ENCODE results near the gene SNCA.

Gene SNCA

DNA sequence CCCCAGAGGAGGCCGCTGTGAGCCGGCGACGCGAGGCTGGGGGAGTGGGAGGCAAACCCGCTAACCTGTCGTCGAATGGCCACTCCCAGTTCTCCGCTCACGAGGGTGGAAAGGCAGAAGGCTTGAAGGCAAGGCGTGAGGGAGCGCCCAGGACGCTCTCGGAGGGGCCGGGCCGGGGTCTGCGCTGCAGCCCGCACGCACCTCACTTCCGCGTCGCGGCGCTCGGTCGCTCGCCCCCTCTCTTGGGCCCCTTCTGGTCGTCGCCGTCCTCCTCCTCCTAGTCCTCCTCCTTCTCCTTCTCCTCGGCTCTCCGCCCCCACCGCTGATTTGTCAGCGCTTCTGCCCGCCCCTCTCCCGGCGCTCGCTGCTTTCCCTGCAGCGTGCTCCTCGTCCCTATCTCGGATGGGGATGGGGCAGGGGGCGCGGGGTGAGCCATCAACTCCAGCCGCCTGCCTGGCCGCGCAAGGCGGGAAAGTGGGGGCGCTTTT lies at the start of gene SNCA:
TSS of gene SNCA (minus strand) at position 265 of the 488 bp plus-strand sequence. CDS start 1,494 bp downstream, outside the sequence.
- peak; percentile 64 to 66 for ATAC-seq

- no peak for ATAC-seq
Observed at GRCh38 chr4:89879215-89879614, 42.3 kb upstream of the SNCA start.

DNA sequence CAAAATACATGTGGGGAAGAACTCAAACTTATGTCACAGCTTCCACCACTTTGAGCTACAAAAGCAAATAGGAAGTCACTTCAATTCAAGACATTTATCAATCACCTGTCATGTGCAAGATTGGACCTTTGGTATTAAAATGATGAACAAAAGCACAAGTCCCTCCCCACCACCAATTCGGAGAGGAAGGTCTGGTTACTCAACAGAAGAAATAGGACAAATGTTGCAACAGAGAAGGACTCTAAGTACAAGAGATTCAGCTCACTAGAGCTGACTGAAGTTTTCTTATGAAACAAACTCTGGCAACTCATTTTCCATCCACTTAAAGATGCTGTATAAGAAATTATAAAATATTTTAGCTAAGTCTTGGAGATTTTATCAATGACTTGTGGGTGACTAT lies 41.6 kb upstream of the SNCA start:
- ATAC-seq, result no peak

GRCh38 chr4:89876548-89876947 lies 39.6 kb upstream of the SNCA start:
- no peak for ATAC-seq

DNA sequence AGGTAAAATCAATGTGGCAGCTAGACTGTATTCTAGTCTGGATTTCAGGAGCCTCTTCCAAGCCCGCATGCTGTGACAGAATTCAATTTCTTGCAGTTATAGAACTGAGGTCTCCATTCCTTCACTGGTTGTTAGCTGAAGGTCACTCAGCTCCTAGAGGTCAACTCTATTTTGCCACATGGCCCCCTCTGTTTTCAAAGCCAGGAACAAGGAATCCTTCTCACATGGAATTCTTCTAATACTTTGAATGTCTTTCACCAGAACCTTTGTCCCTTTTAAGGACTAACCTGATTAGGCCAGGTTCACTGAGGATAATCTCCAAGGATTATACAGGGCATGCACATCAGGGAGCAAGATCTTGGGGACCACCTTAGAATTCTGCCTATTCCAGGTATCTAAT lies 34.2 kb upstream of the SNCA start:
- no peak for ATAC-seq

- ATAC-seq, result no peak
Observed at GRCh38 chr4:89868999-89869589, 32.1 kb upstream of the SNCA start.

GRCh38 chr4:89868276-89868675 lies 31.3 kb upstream of the SNCA start:
- no peak for ATAC-seq

- no peak for ATAC-seq
Observed at GRCh38 chr4:89863533-89863932, 26.6 kb upstream of the SNCA start.

DNA sequence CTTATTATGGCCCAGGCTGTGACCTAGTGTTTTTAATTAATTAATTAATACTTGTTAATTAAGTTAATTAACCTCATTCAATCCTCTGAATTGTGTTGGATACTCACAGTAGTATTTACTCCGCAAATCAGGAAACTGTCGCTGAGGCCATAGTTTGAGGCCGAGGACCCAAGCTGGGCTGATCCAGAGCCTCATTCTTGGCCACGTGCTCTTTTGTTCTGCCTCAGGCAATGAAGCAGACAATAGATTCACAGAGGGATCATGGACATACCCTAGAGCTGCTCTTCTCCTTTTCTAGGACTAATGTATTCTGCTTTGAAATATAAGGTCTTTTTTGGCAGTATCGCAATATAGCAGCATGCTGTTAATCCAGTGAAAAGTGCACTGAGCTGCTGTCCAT lies 24.0 kb upstream of the SNCA start:
- no peak for ATAC-seq

DNA sequence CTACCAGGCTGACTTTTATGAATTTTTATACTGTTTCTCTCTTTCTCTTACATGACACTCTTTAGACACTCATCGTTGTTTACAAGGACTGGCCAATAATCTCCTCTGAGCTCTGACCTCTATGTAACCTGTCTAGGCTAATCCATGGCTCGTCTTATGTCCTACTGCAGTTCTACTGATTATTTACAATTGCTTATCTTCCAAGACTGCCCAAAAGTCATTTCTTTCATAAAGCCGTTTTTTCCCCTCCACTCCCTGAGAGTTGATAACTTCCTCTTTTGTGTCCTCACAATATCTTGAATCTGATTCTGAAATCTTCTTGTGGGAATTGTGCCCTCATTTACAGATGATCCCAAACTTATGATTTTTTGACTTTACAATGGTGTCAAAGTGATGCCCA lies 18.3 kb upstream of the SNCA start:
- ATAC-seq, result no peak

DNA sequence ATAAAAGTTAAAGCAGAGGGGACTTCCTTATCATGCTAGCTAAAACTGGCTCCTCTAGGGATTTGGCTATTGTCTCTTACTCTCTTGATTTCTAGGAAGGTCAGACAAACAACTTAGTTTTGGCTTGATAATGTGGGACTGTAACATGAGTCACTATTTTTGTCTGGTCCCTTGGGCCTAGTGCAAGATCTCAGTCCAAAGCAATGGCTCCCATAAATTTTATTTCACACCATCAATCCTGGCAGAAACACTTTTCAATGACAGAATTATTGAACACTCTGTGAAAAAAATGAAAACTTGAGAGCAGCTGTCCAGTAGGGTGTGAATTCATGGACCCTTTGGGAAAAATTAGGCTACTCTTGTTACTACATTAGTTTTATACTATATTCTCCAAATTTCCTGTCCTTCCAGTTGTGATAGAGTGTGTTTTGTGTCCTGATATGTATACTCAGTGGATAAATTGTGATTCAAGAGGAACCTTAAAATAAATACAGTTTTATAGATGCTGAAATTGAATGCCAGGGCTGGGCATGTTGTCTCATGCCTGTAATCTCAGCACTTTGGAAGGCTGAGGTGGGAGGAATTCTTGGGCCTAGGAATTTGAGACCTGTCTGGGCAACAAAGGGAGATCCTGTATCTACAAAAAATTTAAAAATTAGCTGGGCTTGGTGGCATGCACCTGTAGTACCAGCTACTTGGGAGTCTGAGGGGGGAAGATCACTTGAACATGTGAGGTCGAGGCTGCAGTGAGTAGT lies 10.8 kb upstream of the SNCA start:
- no peak for ATAC-seq

GRCh38 chr4:89839558-89839957 lies 2.6 kb upstream of the SNCA start:
- no peak for ATAC-seq

- no peak for ATAC-seq
Observed at GRCh38 chr4:89837993-89838390, 1.0 kb upstream of the SNCA start.

- peak; percentile 22 to 36 for ATAC-seq
Observed at GRCh38 chr4:89837385-89837992, 528 bp upstream of the SNCA start.

DNA sequence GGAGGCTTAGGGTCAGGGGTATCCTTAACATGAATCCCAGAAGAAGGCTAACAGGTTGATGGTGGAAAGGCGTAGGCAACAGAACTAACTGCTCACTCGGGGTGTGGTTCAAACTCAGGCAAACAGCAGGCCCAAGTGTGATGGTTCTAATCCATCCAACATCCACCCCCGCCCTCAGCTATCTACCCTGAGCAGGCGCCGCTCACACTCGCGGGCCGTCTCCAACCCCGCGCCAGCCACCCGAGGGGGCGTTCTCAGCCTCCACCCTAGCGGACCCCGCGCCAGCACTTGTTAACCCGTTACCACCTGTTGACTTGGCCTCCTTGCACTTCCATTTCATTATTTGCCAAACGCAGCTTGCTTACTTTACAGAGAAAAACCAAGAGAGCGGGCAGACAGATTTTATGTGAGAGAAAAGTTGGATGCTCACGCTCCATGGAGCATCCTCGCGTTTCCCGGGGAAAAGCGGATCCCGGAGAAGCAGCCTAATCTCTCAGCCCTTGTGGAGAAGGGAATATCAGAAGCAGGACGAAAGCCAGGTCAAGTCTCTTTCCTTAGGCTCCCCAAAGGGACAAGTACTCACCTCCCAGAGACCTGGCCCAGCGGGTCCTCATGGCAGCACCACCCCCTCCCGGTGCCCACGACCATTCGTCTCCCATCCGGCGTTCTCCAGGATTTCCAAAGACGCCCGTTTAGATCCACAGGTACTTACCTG lies 773 bp downstream of the SNCA start:
- ATAC-seq, result no peak

DNA sequence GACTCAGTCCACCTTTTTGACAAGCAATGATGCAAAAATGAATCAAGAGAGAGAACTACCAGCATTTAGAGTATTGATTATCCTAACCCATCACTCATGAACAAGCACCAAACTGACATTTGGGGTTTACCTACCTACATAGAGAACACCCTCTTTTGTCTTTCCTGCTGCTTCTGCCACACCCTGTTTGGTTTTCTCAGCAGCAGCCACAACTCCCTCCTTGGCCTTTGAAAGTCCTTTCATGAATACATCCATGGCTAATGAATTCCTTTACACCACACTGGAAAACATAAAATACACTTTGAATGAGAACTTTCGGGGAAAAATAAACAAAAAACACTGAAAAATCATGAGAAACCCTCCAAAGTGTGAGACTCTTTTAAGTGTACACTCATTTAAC lies 1.5 kb downstream of the SNCA start:
- no peak for ATAC-seq

- no peak for ATAC-seq
Observed at GRCh38 chr4:89834486-89835209, 2.3 kb downstream of the SNCA start.

- peak in 1 of 2 donors; percentile 33 for ATAC-seq
Observed at GRCh38 chr4:89829470-89830138, 7.4 kb downstream of the SNCA start.

DNA sequence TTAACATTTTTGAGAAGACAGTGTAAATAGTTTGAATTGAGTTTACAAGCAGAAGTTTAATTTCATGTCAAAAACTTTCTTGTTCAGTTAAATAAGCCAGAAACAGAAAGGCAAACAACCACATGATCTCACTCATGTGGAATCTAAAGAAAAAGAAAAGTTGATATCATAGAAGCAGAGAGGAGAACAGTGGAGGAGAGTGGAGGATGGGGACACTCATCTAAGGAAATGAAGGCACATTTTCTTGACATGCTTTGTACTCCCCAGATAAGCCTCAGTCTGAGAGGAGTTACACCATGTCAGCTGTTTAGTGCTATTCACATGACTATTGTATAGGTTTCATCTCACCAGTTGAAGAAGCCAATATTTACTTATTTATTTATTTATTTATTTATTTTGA lies 13.5 kb downstream of the SNCA start:
- no peak for ATAC-seq

- ATAC-seq, result no peak
Observed at GRCh38 chr4:89821612-89822011, 15.3 kb downstream of the SNCA start.

- no peak for ATAC-seq
Observed at GRCh38 chr4:89820010-89820409, 17.0 kb downstream of the SNCA start.

DNA sequence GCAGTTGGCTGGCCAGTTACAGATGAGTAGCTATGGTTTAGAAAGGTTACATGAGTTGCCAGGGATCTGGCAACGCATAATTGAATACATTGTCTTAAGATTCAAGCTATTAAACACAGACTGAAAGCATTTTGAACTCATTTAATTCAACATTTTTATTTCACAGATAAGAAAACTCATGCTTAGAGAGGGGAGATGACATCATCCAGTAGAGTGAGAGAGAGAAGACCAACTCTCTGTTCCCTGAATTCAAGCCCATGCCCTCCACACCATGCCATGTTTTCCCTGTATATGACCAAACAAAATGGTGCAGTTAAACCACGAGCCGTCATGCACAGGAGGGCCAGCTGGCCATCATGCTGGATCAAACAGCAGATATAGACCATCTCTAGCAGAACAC lies 22.6 kb downstream of the SNCA start:
- ATAC-seq, result no peak
